Measurements from ENCODE around the gene AFDN. TPM values are rescaled to one million over a fixed set of nuclear protein-coding genes. Genes with fewer than 3 reads are reported as not detected.

Gene AFDN
- total and polyA plus RNA-seq, 2 of the 8 experiments (the other 6 are each of a cell fraction or from before 2014, with no cell fraction given), result 53.4 to 192 TPM

DNA sequence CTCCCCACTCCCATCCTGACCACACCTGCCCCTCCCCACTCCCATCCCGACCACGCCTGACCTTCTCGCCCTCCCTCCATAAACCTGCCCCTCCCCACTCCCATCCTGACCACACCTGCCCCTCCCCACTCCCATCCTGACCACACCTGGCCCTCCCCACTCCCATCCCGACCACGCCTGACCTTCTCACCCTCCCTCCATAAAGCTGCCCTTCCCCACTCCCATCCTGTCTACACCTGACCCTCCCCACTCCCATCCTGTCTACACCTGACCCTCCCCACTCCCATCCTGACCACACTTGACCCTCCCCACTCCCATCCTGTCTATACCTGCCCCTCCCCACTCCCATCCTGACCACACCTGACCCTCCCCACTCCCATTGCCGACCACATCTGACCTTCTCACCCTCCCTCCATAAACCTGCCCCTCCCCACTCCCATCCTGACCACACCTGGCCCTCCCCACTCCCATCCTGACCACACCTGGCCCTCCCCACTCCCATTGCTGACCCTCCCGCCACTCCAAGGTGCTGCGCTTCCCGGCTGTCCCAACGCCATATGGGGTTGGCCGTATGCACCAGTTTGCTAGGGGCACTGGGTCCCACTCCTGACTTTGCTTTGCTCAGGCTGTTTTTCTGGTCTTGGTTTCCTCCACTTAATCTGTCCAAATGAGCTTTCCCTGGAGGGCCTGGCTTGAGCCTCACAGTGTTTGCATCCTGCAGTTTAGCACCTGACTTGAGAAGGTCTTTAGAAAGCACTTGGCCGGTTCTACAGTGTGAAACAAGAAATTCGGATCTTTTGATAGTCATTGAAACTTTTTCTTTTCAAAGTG, 173.7 kb downstream of the AFDN start (continued):
- TF ChIP-seq EP300 (IDR thresholded peaks at IDR 0.05; ENCODE audit: borderline replicate concordance in 1 of 2, low read depth in 2 of 2, low read length in 2 of 2) (no peak), GTF2F1 (IDR thresholded peaks at IDR 0.05; ENCODE audit: borderline replicate concordance, low read depth, low read length) (no peak), RFX5 (IDR thresholded peaks at IDR 0.05; ENCODE audit: borderline replicate concordance, low read depth, low read length) (no peak), NANOG (IDR thresholded peaks at IDR 0.05; ENCODE audit: insufficient read depth, low read depth, low read length, poor library complexity, severe bottlenecking) (no peak)

All from H1 (cell line).